Adipose tissue (tissue), 3 donors: ENCODE data around the gene AURKAIP1. TPM values are rescaled to one million over a fixed set of nuclear protein-coding genes. Genes with fewer than 3 reads are reported as not detected.
"Not testable (repeated sequence)": the region's sequence is repeated elsewhere in the genome, so short reads cannot be mapped to it uniquely, and the experiment has no call there.

ENCODE experiments used
- H3K27ac ChIP-seq: one replicate; pipeline ENCODE4 v1.5.1; 2013; ENCODE audit warnings: low read depth, low read length
- WGBS, 3 donors: extraction: QIAGEN DNeasy Blood & Tissue Kit; methylation state at CpG; one replicate each; pipeline ENCODE4 v1.1.7; 2013; 5-methylcytosine and 5-hydroxymethylcytosine counted together
- polyA plus RNA-seq, 3 donors: library from polyadenylated mRNA; stranded (reverse); fragments of 200-250 nt; gene quantifications; one replicate each; pipeline ENCODE4 v1.2.3, GENCODE V29; 2013
- donor health status: healthy with polysubstance abuse.
- donor health status: Bipolar disorder and iron deficiency.
- donor health status: healthy.

Gene AURKAIP1
- polyA plus RNA-seq, result 100 to 1,000 TPM; 129 to 240 (median 165) TPM

DNA sequence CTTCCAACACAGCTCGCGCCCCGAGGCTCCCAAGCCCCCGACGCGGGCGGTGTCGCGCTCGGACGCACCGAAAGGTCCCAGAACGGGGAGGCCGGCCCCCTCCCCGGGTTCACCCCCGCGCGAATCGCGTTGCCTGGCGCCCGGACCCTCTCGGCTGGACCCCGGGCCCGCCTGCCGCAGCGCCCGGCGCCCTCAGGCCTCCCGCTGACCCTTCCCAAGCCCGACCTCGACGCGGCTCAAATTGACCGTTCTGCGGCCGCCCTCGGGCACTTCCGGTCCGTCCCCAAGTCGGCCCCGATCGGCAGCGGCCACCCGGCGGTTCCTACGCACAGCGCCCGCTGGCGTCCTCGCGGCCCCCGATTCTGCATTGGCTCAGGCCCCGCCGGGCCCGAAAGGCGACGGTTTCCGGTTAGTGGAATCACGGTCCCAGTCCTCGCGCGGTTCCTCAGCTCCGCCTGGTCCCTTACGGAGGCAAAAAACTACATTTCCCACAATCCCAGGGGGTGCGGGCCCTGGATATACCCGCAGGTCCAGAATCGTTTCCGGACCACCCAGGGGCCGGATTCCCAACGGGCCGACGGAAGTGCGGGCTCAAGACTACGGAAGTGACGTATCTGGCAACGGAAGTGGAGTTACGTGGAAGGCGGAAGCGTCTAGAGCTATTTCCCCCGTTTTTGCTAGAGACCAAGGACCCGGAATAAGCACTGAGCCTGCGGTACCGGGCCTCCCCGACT, at the start of gene AURKAIP1:
AURKAIP1 (minus strand) TSS at position 279 of the 734 bp plus-strand sequence. CDS start 451 bp downstream, outside the sequence.
- peak within 1 kb of the TSS; percentile 80 for H3K27ac ChIP-seq
- WGBS, 3 donors, result 0% methylated on average over 68 to 85 of the region's 85 CpGs

DNA sequence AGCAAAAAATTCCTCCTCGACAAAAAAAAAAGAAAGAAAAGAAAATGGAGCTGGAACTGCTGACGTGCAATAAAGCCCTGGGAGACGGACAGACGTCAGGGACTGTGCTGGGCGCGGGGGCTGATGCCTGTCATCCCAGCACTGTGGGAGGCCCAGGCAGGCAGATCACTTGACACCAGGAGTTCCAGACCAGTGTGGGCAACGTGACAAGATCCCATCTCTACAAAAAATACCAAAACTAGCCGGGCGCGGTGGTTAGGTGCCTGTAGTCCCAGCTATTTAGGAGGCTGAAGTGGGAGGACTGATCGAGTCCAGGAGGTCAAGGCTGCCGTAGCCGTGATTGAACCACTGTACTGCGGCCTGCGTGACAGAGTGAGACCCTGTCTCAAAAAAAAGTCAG, 49.7 kb upstream of the AURKAIP1 start:
- WGBS, 3 donors, result 85 to 93% (median 91%) methylated on average over 15 of the region's 15 CpGs
- no peak overlapping the region for H3K27ac ChIP-seq

DNA sequence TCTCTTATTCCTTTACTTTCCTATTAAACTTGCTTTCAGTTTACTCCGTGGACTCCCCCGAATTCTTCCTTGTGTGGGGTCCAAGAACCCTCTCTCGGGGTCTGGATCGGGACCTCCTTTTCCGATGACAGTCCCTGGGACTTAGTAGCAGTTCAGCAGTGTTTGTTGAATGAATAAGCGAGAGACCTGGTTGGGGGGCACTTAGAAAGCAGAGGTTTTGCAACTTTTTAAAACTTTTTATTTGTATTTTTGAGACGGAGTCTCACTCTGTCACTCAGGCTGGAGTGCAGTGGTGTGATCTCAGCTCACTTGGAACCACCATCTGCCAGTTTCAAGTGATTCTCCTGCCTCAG, 48.2 kb upstream of the AURKAIP1 start:
- H3K27ac ChIP-seq, result no peak overlapping the region
- WGBS, 3 donors, result 85 to 87% (median 86%) methylated on average over 7 of the region's 7 CpGs

DNA sequence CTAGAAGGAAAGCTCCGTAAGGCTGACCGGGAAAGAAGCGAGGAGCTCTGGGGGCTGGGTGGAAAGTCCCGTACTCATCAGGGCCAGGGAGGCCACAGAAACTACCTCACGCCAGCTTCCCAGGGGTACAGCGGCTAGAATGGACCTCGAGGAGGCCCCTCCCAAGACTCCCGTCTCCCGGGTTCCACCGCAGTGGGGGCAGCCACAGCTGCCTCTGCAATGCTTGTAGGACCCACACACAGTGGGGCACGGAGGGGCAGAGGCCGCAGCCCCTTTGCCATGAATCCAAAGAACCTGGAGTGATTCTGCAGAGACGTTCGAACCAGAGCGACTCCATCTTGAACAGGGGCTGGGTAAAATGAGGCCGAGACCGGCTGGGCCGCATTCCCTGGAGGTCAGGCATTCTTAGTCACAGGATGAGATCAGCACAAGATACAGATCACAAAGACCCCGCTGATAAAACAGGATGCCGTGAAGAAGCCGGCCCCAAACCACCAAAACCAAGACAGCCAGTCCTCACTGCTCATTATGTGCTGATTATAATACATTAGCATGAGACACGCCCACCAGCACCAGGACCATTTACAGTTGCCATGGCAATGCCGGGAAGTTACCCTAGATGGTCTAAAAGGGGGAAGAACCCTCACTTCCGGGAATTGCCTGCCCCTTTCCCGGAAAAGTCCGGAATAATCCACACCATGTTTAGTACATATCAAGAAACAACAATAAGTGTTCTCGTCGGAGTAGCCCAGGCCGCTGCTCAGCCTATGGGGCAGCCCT, 47.6 kb upstream of the AURKAIP1 start:
- 55 to 76% (median 64%) methylated on average over 29 of the region's 29 CpGs for WGBS, 3 donors
- no peak overlapping the region for H3K27ac ChIP-seq

DNA sequence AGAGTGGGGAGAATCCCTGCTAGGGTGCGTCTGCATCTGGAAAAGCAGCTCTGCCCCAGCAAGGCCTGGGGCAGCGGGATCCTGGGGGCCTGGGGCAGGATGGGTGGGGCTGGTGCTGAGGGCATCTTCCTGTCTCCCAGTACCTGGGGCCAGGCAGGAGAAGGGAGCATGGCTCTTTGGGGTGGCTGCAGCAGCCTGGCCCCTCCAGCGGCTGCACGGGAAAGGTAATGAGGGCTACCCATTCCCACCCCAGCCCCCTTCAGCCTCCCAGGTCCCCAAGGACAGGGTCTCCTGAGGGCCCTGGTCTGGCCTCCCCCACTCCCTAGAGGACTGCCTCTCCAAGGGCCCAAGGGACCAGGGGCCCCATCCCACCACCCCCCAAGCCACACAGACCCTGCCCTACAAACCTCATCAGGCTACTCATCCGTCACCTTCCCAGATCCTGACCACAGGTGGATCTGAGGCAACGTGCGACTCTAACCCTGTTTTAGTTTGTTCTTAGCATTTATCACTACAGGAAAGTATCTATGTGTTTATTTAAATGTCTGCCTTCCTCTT, 47.0 kb upstream of the AURKAIP1 start:
- 86 to 91% (median 88%) methylated on average over 7 of the region's 7 CpGs for WGBS, 3 donors
- H3K27ac ChIP-seq, result no peak overlapping the region

DNA sequence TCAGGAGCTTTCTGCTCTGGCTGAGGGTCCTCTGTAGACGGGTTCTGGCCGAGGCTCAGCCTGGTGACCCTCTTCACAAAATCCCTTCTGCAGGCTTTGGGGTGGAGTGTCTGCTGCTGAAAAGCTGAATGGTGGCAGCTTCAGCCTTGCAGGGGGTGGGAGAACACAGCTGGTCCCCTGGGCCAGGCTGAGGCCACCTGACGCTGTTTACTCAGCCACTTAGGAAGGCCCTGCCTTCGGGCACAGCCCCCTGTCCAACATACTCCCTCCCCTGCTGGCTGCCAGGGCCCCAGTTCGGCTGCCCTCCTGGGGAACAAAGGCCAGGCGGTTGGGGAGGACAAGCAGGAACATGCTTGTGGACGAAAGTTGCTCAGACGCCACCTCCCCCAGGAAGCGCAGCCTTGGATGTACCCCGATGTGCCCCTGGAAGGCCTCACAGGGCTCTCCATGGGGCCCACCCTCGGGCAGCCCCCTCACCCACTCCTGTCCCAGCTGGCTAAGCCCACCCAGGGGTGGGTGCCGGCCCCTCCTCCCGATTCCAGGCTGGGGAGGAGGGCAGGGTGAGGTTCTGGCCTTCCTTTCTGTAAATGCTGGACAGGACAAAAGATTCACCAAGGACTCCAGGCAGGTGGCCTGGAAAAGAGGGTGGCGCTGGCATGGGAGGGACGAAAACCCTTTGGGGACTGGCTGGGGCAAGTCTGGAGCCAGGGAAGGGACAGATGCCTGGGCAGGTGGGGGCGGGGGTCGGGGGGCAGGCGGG, 46.3 kb upstream of the AURKAIP1 start, which contains the start of gene ANKRD65:
ANKRD65 (minus strand) TSS at position 130 of the 760 bp plus-strand sequence. CDS start 271 bp downstream, outside the sequence.
- no peak within 1 kb of the TSS for H3K27ac ChIP-seq
- 53 to 88% (median 85%) methylated on average over 18 of the region's 18 CpGs for WGBS, 3 donors

DNA sequence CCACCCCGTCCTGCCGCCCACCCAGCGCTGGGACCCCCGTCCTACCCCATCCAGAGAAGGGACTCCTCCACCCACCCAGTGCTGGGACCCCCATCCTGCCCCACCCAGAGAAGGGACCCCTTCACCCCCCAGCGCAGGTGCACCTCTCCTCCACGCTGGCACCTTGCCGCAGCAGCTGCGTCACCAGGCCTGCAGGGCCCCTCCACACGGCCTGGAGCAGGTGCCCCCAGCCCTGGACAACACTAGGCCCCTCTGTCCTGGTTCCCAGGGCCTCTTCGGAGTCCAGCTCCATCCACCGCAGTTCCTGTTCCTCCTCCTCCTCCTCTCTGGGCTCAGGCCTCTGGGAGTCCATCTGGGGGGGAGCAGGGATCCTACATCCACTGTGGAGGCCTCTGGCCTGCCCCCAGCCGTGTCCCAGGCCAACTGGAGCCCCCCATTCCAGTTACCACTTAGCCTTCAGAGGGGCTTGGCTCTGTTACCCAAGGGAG, 45.7 kb upstream of the AURKAIP1 start:
- H3K27ac ChIP-seq, result no peak overlapping the region
- WGBS, 3 donors, result 30 to 73% (median 54%) methylated on average over 11 to 12 of the region's 12 CpGs

DNA sequence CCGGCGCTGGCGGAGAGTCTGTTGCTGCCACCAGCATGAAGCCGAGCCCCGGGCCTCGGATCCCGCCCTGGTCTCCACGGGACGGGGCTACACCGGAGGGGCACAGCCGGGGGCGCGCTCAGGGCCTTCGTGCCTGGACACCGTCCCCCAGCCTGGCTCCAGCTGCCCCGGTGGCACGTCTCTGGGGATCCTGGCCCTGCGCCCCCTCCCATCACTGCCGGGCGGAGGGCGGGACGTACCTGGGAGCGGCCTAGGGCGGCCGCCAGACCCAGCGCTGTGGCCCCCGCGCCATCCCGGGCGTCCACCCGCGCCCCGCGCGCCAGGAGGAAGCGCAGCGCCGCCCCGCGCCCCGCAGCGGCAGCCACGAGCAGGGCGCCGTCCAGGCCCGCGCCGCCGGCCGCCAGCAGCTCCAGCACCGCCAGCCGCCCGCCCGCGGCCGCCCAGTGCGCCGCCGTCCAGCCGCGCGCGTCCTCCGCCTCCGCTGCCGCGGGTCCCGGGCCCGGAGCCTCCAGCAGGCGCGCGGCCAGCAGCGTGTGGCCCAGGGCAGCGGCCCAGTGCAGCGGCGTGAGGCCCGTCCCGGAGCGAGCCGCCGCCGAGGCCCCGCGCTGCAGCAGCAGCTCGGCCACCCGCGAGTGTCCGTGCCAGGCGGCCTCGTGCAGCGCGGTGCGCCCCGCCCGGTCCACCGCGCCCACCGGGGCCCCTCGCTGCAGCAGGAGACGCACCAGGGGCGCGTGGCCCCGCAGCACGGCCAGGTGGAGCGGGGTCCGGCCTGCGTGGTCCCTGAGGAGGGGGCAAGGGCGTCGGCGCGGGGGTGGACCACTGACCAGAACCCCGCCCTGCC, 45.0 kb upstream of the AURKAIP1 start:
- H3K27ac ChIP-seq, result no peak overlapping the region
- WGBS, 3 donors, result 10 to 12% (median 11%) methylated on average over 56 to 112 of the region's 112 CpGs

DNA sequence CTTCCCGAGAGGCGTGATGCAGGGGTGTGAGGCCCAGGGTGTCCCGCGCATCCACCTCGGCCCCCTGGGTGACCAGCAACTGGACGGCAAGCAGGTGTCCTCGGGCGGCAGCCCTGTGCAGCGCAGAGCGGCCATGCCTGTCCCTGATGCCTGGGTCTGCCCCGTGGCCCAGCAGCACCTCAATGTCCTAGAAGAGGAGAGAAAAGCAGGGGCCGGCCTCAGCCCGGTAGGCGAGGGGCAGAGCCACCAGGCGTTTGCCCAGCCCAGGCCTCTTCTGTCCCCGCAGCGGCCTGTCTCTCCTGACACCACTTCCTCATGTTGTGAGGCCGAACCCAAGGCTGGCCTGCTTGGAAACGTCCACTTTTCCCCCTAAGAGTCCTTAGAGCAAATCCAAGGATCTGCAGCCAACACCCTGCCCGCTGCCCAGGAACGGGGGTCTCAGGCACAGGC, 44.4 kb upstream of the AURKAIP1 start:
- 60 to 84% (median 78%) methylated on average over 18 to 21 of the region's 21 CpGs for WGBS, 3 donors
- H3K27ac ChIP-seq, result no peak overlapping the region

DNA sequence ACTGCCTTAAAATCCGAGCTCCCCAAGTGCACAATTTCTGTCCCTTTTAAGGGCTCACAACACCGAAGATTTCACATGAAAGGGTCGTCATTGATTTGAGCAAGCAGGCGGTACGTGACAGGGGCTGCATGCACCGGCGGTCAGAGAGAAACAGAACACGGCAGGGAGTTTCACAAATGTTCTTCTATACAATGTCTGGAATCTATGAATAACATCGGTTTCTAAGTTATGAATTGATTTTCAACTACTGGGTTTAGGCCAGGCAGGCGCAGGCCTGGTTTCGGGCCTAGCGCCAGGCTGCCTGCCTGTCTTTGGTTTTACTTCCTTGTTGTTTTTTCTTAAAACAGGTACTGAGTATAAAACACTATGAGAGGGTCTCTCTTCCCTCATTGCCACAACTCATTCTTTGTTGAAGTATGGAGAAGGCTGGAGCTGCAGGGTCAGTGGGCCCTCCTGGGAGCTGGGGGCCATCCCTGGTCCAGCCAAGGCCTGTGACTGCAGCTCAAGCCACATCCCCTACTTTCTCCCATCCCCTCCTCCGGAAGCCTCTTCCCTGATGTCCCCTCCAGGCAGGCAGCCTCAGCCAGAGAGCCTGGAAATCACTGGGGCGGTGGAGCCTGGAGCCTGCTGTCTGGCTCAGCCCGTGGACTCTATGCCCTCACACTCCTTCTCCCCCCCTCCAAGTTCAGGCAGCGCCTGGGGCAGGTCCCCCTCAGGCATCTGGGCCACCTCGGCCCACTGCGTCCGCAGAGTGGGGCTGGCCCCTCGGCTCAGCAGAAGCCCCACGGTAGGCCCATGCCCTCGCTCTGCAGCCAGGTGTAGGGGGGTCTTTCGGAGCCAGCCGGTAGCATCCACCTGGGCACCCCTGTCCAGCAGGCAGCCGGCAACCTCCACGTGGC, 43.7 kb upstream of the AURKAIP1 start:
- WGBS, 3 donors, result 69 to 95% (median 89%) methylated on average over 23 to 26 of the region's 26 CpGs
- no peak overlapping the region for H3K27ac ChIP-seq

DNA sequence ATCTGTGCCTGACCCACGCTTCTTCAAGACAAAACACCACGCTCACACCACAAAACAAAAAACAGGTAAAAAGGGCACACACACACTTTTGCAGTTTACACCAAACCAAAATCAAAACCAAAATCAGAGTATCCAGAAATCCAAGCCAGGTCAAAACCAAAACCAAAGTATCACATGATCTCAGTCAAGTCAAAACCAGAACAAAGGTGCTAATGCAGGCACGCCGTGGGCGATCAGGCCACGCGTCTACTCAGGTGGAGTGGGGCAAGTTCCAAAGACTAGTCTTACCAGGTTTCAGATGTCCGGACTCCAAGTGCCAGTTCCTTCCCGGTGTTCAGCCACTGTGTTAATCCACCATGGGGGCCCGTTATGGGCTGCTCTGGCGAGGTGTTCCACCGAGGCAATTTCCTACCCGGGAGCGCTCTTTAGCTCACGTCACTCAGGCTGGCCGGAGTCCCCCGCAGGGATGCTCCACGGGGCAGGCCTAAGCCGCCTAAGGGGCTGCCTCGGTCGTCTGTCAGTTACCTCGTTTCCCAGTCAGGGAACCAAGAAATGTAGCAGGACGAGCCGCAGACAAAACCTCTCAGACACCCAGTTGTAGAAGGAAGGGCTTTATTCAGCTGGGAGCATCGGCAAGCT, 42.9 kb upstream of the AURKAIP1 start:
- WGBS, 3 donors, result 65 to 93% (median 91%) methylated on average over 25 of the region's 25 CpGs

DNA sequence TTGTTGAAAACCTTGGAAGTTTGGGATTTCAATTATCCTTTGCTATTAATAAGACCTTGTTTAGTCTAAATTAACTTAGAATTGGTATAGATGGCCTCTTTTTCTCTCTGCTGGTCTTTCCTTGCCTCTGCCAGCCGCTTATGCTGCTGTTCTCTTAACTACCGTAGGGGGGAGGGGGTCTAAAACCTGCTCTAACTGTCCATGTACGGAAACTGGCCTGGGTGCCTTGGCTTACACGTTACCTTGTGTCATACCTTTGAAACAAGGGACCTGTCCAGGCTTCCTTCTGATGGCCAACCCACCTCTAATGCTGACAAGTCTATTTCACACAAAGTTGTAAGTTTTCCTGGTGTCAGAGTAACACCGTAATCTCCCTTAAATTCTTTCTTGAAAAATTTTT, 42.4 kb upstream of the AURKAIP1 start:
- WGBS, 3 donors, result 55 to 85% (median 80%) methylated on average over 5 of the region's 5 CpGs
- not testable (repeated sequence) for H3K27ac ChIP-seq

More for the DNA sequence above, 42.9 kb upstream of the AURKAIP1 start:
- not testable (repeated sequence) for H3K27ac ChIP-seq

DNA sequence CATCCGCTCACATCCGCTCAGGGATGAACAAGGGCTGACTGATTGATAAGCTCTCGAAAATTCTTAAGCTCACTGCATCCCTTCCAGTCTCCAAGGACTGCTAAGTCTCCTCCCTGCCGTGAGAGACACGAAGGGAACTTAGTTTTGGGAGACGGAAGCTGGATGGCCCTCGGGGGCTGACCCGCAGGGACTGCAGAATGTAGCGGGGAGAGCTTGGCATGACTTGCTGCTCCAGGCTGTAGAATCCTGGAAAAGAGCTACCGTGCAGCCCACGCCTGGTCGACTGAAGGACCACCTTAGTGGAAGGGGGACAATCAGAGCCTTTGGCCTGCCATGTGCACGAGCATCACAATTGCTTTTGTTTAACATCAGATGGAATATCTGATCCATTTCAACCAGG, 40.7 kb upstream of the AURKAIP1 start:
- 77 to 84% (median 81%) methylated on average over 13 of the region's 13 CpGs for WGBS, 3 donors
- H3K27ac ChIP-seq, result no peak overlapping the region

DNA sequence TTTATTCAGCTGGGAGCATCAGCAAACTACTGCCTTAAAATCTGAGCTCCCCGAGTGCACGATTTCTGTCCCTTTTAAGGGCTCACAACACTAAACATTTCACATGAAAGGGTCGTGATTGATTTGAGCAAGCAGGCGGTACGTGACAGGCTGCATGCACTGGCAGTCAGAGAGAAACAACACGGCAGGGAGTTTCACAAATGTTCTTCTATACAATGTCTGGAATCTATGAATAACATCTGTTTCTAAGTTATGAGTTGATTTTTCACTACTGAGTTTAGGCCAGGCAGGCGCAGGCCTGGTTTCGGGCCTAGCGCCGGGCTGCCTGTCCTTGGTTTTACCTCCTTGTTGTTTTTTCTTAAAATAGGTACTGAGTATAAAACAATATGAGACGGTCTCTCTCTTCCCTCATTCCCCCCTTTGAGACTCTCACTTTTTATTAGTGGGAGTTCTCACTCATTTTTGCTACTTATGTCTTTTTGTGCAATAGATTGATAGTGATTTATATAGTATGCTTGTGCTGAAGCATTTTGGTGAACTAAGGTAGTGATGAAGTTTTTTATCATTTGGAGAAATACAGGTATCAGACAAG, 37.4 kb upstream of the AURKAIP1 start:
- not testable (repeated sequence) for H3K27ac ChIP-seq
- 91 to 95% (median 94%) methylated on average over 11 of the region's 11 CpGs for WGBS, 3 donors

DNA sequence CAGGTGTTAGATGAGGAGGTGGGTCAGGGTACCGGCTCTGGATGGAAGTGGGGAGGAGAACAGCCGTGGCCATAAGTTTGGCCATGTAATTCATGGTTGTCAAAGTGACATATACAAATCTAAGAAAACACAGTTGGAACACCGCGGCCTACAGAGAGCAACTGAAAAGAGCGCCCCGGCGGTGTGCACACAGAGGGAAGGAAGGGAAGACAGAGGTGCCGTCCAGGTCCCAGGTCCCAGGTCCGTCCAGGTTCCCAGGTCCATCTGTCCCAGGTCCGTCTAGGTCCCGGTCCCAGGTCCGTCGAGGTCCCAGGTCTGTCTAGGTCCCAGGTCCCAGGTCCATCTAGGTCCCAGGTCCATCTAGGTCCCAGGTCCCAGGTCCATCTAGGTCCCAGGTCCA, 36.6 kb upstream of the AURKAIP1 start:
- H3K27ac ChIP-seq, result no peak overlapping the region
- 92 to 96% (median 95%) methylated on average over 13 of the region's 13 CpGs for WGBS, 3 donors

DNA sequence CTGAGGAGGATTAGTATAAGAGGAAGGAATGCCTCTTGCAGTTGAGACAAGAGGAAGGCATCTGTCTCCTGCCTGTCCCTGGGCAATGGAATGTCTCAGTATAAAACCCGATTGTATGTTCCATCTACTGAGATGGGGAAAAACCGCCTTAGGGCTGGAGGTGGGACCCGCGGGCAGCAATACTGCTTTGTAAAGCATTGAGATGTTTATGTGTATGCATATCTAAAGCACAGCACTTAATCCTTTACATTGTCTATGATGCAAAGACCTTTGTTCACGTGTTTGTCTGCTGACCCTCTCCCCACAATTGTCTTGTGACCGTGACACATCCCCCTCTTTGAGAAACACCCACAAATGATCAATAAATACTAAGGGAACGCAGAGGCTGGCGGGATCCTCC, 35.2 kb upstream of the AURKAIP1 start:
- 69 to 75% (median 74%) methylated on average over 8 of the region's 8 CpGs for WGBS, 3 donors
- H3K27ac ChIP-seq, result not testable (repeated sequence)
